ENCODE measurements around the gene POPDC2.

The POPDC2 gene

GRCh38 chr3:119669906-119670570, 9.6 kb upstream of the POPDC2 start:
- DNase-seq = no peak

GRCh38 chr3:119665954-119666559, 5.7 kb upstream of the POPDC2 start:
- DNase-seq = no peak

- DNase-seq = no peak
Observed at GRCh38 chr3:119664850-119665379, 4.5 kb upstream of the POPDC2 start.

GRCh38 chr3:119664370-119664769, 4.0 kb upstream of the POPDC2 start:
- no peak for DNase-seq

- DNase-seq = no peak
Observed at GRCh38 chr3:119663885-119664284, 3.5 kb upstream of the POPDC2 start.

- no peak for DNase-seq
Observed at GRCh38 chr3:119662604-119663373, 2.4 kb upstream of the POPDC2 start.

- no peak for DNase-seq
Observed at GRCh38 chr3:119659606-119660291, 640 bp downstream of the POPDC2 start.

- no peak for DNase-seq
Observed at GRCh38 chr3:119658994-119659393, 1.4 kb downstream of the POPDC2 start.

- DNase-seq = no peak
Observed at GRCh38 chr3:119657887-119658702, 2.3 kb downstream of the POPDC2 start.

- no peak for DNase-seq
Observed at GRCh38 chr3:119653876-119654275, 6.5 kb downstream of the POPDC2 start.

GRCh38 chr3:119652306-119653033, 7.9 kb downstream of the POPDC2 start:
- DNase-seq = no peak

GRCh38 chr3:119649761-119650160, 10.6 kb downstream of the POPDC2 start:
- DNase-seq = no peak

- DNase-seq = no peak
Observed at GRCh38 chr3:119647843-119648575, 12.4 kb downstream of the POPDC2 start.

GRCh38 chr3:119647171-119647570, 13.2 kb downstream of the POPDC2 start:
- no peak for DNase-seq

- no peak for DNase-seq
Observed at GRCh38 chr3:119645813-119646212, 14.6 kb downstream of the POPDC2 start.

GRCh38 chr3:119644481-119644880, 15.9 kb downstream of the POPDC2 start:
- no peak for DNase-seq

GRCh38 chr3:119643528-119643927, 16.9 kb downstream of the POPDC2 start:
- DNase-seq = no peak

GRCh38 chr3:119642746-119643473, 17.5 kb downstream of the POPDC2 start:
- DNase-seq = no peak

GRCh38 chr3:119641416-119641815, 19.0 kb downstream of the POPDC2 start:
- no peak for DNase-seq
